ENCODE results near the gene CD14.
"Not testable (repeated sequence)": the region's sequence is repeated elsewhere in the genome, so short reads cannot be mapped to it uniquely, and the experiment has no call there.

Gene CD14

GRCh38 chr5:140607031-140607430 is 25.9 kb downstream of the CD14 start:
- no peak for DNase-seq (ENCODE audit: low read depth, low spot score)
- Histone ChIP-seq H3K9ac (ENCODE audit: insufficient read length) (no peak overlapping the region), H3K36me3 (ENCODE audit: insufficient read depth, low read length) (no peaks in the 10 kb centered on the region), H3K27ac (no peak overlapping the region), H3K4me3 (no peak overlapping the region), H3K9me3 (ENCODE audit: low read depth, low read length) (no peaks in the 10 kb centered on the region)
- no peak for TF ChIP-seq EZH2 (IDR thresholded peaks at IDR 0.05)
- TF ChIP-seq FOXP2 (optimal IDR thresholded peaks at IDR 0.05; ENCODE audit: control extremely low read depth, extremely low read length, insufficient read depth) = no peak
- no peak for TF ChIP-seq POLR2AphosphoS5 (IDR thresholded peaks at IDR 0.05; ENCODE audit: borderline replicate concordance, low read depth, low read length)

GRCh38 chr5:140605879-140606278 is 27.1 kb downstream of the CD14 start:
- no peak overlapping the region for H3K9ac ChIP-seq (ENCODE audit: insufficient read length)

GRCh38 chr5:140603734-140604133 is 29.2 kb downstream of the CD14 start:
- H3K9me3 ChIP-seq (ENCODE audit: low read depth, low read length) = no peaks in the 10 kb centered on the region
- DNase-seq (ENCODE audit: low read depth, low spot score) = no peak
- H3K9ac ChIP-seq (ENCODE audit: insufficient read length) = no peak overlapping the region
- no peak overlapping the region for H3K27ac ChIP-seq
- H3K36me3 ChIP-seq (ENCODE audit: insufficient read depth, low read length) = no peaks in the 10 kb centered on the region
- no peak overlapping the region for H3K4me3 ChIP-seq
- TF ChIP-seq FOXP2 (optimal IDR thresholded peaks at IDR 0.05; ENCODE audit: control extremely low read depth, extremely low read length, insufficient read depth) = no peak
- no peak for TF ChIP-seq POLR2AphosphoS5 (IDR thresholded peaks at IDR 0.05; ENCODE audit: borderline replicate concordance, low read depth, low read length)
- no peak for TF ChIP-seq EZH2 (IDR thresholded peaks at IDR 0.05)

More at GRCh38 chr5:140605879-140606278, 27.1 kb downstream of the CD14 start:
- no peak overlapping the region for H3K27ac ChIP-seq
- DNase-seq (ENCODE audit: low read depth, low spot score) = no peak
- H3K9me3 ChIP-seq (ENCODE audit: low read depth, low read length) = no peaks in the 10 kb centered on the region
- no peaks in the 10 kb centered on the region for H3K36me3 ChIP-seq (ENCODE audit: insufficient read depth, low read length)
- TF ChIP-seq EZH2 (IDR thresholded peaks at IDR 0.05) = no peak
- no peak overlapping the region for H3K4me3 ChIP-seq

- not testable (repeated sequence) for DNase-seq (ENCODE audit: low read depth, low spot score); H3K4me3 ChIP-seq; H3K9ac ChIP-seq (ENCODE audit: insufficient read length); H3K9me3 ChIP-seq (ENCODE audit: low read depth, low read length); H3K36me3 ChIP-seq (ENCODE audit: insufficient read depth, low read length); H3K27ac ChIP-seq
Observed at GRCh38 chr5:140603446-140603698, 29.6 kb downstream of the CD14 start.

GRCh38 chr5:140602147-140602546 is 30.8 kb downstream of the CD14 start:
- Histone ChIP-seq H3K9me3 (ENCODE audit: low read depth, low read length) (no peaks in the 10 kb centered on the region), H3K27ac (no peak overlapping the region), H3K4me3 (no peak overlapping the region), H3K9ac (ENCODE audit: insufficient read length) (no peak overlapping the region), H3K36me3 (ENCODE audit: insufficient read depth, low read length) (no peaks in the 10 kb centered on the region)
- no peak for DNase-seq (ENCODE audit: low read depth, low spot score)
- TF ChIP-seq POLR2AphosphoS5 (IDR thresholded peaks at IDR 0.05; ENCODE audit: borderline replicate concordance, low read depth, low read length) (no peak), EZH2 (IDR thresholded peaks at IDR 0.05) (no peak), FOXP2 (optimal IDR thresholded peaks at IDR 0.05; ENCODE audit: control extremely low read depth, extremely low read length, insufficient read depth) (no peak)

GRCh38 chr5:140600096-140600495 is 32.9 kb downstream of the CD14 start:
- Histone ChIP-seq H3K9me3 (ENCODE audit: low read depth, low read length) (no peaks in the 10 kb centered on the region), H3K4me3 (no peak overlapping the region), H3K27ac (no peak overlapping the region), H3K9ac (ENCODE audit: insufficient read length) (no peak overlapping the region), H3K36me3 (ENCODE audit: insufficient read depth, low read length) (no peaks in the 10 kb centered on the region)
- TF ChIP-seq FOXP2 (optimal IDR thresholded peaks at IDR 0.05; ENCODE audit: control extremely low read depth, extremely low read length, insufficient read depth) (no peak), EZH2 (IDR thresholded peaks at IDR 0.05) (no peak), POLR2AphosphoS5 (IDR thresholded peaks at IDR 0.05; ENCODE audit: borderline replicate concordance, low read depth, low read length) (no peak)
- no peak for DNase-seq (ENCODE audit: low read depth, low spot score)

GRCh38 chr5:140598836-140599235 is 34.1 kb downstream of the CD14 start:
- H3K27ac ChIP-seq = no peak overlapping the region
- no peaks in the 10 kb centered on the region for H3K9me3 ChIP-seq (ENCODE audit: low read depth, low read length)
- H3K36me3 ChIP-seq (ENCODE audit: insufficient read depth, low read length) = no peaks in the 10 kb centered on the region
- no peak for DNase-seq (ENCODE audit: low read depth, low spot score)
- no peak overlapping the region for H3K4me3 ChIP-seq
- H3K9ac ChIP-seq (ENCODE audit: insufficient read length) = no peak overlapping the region
- TF ChIP-seq EZH2 (IDR thresholded peaks at IDR 0.05) (no peak), POLR2AphosphoS5 (IDR thresholded peaks at IDR 0.05; ENCODE audit: borderline replicate concordance, low read depth, low read length) (no peak), FOXP2 (optimal IDR thresholded peaks at IDR 0.05; ENCODE audit: control extremely low read depth, extremely low read length, insufficient read depth) (no peak)

GRCh38 chr5:140596321-140596741 is 36.6 kb downstream of the CD14 start:
- no peak for TF ChIP-seq POLR2AphosphoS5 (IDR thresholded peaks at IDR 0.05; ENCODE audit: borderline replicate concordance, low read depth, low read length)
- TF ChIP-seq EZH2 (IDR thresholded peaks at IDR 0.05) = no peak
- TF ChIP-seq FOXP2 (optimal IDR thresholded peaks at IDR 0.05; ENCODE audit: control extremely low read depth, extremely low read length, insufficient read depth) = no peak
- no peak for DNase-seq (ENCODE audit: low read depth, low spot score)
- no peak overlapping the region for H3K4me3 ChIP-seq
- H3K9ac ChIP-seq (ENCODE audit: insufficient read length) = no peak overlapping the region
- H3K36me3 ChIP-seq (ENCODE audit: insufficient read depth, low read length) = no peaks in the 10 kb centered on the region
- H3K27ac ChIP-seq = no peak overlapping the region
- no peaks in the 10 kb centered on the region for H3K9me3 ChIP-seq (ENCODE audit: low read depth, low read length)

- Histone ChIP-seq H3K9ac (ENCODE audit: insufficient read length) (no peak overlapping the region), H3K9me3 (ENCODE audit: low read depth, low read length) (no peaks in the 10 kb centered on the region), H3K27ac (no peak overlapping the region), H3K36me3 (ENCODE audit: insufficient read depth, low read length) (no peaks in the 10 kb centered on the region), H3K4me3 (no peak overlapping the region)
- TF ChIP-seq POLR2AphosphoS5 (IDR thresholded peaks at IDR 0.05; ENCODE audit: borderline replicate concordance, low read depth, low read length) (no peak), EZH2 (IDR thresholded peaks at IDR 0.05) (no peak), FOXP2 (optimal IDR thresholded peaks at IDR 0.05; ENCODE audit: control extremely low read depth, extremely low read length, insufficient read depth) (no peak)
- DNase-seq (ENCODE audit: low read depth, low spot score) = no peak
Observed at GRCh38 chr5:140595538-140596300, 37.3 kb downstream of the CD14 start.

Measured in SK-N-MC (cell line).